Left lung (tissue), 10 donors: ENCODE measurements around the gene PTPRD. TPM values are rescaled to one million over a fixed set of nuclear protein-coding genes. Genes with fewer than 3 reads are reported as not detected.
A peak's percentile ranks its signal among the peaks of the same experiment; 100 is the strongest.

Experiments used
- ATAC-seq: fragments of 200-7000 bp; cut with Tn5 transposase; one replicate; pipeline ENCODE4 v1.9.1; 2020; ENCODE audit warnings: moderate library complexity
- DNase-seq, 4 donors: peaks; one replicate each; pipeline ENCODE4 v3.0.0-alpha.2; 2013 to 2020
- H3K27ac ChIP-seq, 2 donors: fragments of 200-600 bp; sonication (generic) in 1 of 2; one replicate each; pipeline versions ENCODE4 v1.5.0 to v1.8.0; 2020 to 2021
- H3K27me3 ChIP-seq, 2 donors: fragments of 200-600 bp; sonication (generic) in 1 of 2; one replicate each; pipeline versions ENCODE4 v1.5.0 to v1.8.0; 2020 to 2021
- H3K36me3 ChIP-seq, 2 donors: fragments of 200-600 bp; sonication (generic) in 1 of 2; one replicate each; pipeline versions ENCODE4 v1.5.0 to v1.8.0; 2020 to 2021
- H3K4me1 ChIP-seq, 2 donors: fragments of 200-600 bp; one replicate each; pipeline ENCODE4 v1.8.0; 2021
- H3K4me3 ChIP-seq, 2 donors: fragments of 200-600 bp; sonication (generic) in 1 of 2; one replicate each; pipeline versions ENCODE4 v1.5.0 to v1.8.0; 2020 to 2021; ENCODE audit warnings: mild to moderate bottlenecking in 1 of 2
- H3K9me3 ChIP-seq, 2 donors: fragments of 200-600 bp; sonication (generic) in 1 of 2; one replicate each; pipeline versions ENCODE4 v1.5.0 to v1.8.0; 2020 to 2021
- intact Hi-C, 2 donors: fragments of 100-400 bp; cut with DNase I; formaldehyde crosslinking; loops; one replicate each; pipeline versions ENCODE4 v1.11.2 to v1.14.2; 2022
- polyA plus RNA-seq, 6 donors: library from polyadenylated mRNA; unstranded; fragments of 120-200 nt; gene quantifications; one replicate each; pipeline ENCODE4 v1.2.1, GENCODE V29; 2013; ENCODE audit not compliant: insufficient read length in 6 of 6
- total RNA-seq, 2 donors: library from RNA; stranded (reverse); fragmentation: NEBNext Ultra II Directional; extraction: Animal tissue kit (Norgen Biotek cat#: 25700); gene quantifications; one replicate each; pipeline ENCODE4 v1.2.1, GENCODE V29; 2021
- TF ChIP-seq, protein P1 (sequence below), 2 donors: fragments of 200-600 bp; sonication (generic) in 1 of 2; IDR thresholded peaks; one replicate each; pipeline versions ENCODE4 v1.5.0 to v1.8.0; 2021; ENCODE audit warnings: antibody characterized with exemption in 2 of 2
- donor health status: DM: no; HTN: yes; CAD: no.
- donor health status: DM: no; HTN: no; CAD: no.

The PTPRD gene
- total and polyA plus RNA-seq, 8 donors, result 24.2 to 167 (median 139) TPM

DNA sequence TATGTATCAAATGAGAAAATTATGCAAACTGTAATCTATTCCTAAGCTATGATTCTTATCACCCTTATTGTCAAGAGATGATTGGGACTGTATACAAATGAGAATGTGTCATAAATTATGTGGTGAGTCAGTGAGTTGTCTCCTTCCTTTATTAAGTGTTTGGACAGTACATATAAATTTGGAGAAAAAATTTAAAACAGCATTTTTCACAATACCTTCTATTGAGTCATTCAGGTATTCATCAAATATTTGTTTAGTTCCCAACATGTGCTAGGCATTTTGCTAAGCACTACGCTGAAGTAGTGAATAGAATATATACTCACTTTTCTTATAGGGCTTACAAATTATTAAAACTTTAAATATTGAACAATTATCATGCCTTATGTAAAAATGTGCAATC lies 36.3 kb upstream of the PTPRD start:
- intact Hi-C loops, result no loop called here
- Histone ChIP-seq H3K4me3 (no peak overlapping the region), H3K27ac (no peak overlapping the region), H3K9me3 (peaks cover 0 to 27% of the 10 kb centered on the region in 2 donors), H3K4me1 (no peaks in the 10 kb centered on the region), H3K27me3 (no peaks in the 10 kb centered on the region), H3K36me3 (no peaks in the 10 kb centered on the region)
- peak; percentile 58 for ATAC-seq
- TF ChIP-seq, protein P1, sequence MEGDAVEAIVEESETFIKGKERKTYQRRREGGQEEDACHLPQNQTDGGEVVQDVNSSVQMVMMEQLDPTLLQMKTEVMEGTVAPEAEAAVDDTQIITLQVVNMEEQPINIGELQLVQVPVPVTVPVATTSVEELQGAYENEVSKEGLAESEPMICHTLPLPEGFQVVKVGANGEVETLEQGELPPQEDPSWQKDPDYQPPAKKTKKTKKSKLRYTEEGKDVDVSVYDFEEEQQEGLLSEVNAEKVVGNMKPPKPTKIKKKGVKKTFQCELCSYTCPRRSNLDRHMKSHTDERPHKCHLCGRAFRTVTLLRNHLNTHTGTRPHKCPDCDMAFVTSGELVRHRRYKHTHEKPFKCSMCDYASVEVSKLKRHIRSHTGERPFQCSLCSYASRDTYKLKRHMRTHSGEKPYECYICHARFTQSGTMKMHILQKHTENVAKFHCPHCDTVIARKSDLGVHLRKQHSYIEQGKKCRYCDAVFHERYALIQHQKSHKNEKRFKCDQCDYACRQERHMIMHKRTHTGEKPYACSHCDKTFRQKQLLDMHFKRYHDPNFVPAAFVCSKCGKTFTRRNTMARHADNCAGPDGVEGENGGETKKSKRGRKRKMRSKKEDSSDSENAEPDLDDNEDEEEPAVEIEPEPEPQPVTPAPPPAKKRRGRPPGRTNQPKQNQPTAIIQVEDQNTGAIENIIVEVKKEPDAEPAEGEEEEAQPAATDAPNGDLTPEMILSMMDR (IDR thresholded peaks at IDR 0.05), result no peak
- DNase-seq, result no peak

DNA sequence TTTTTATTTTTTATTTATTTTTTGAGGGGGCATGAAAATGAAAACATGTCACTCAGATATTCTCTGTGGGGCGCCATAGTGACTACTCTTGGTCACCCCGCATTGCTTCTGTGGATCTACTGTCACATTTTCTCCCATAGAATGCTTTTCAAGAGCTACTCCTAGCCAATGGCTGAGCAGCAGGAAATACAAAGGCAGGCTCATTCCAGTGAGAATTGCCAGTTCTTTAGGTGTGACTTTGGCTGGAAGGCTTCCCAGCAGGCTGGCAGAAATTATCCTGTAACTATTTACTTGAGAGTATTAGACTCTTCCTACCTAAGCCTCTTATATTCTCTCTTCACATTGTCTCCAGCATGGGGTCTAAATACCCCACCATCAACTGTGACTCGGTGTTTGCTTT lies 21.0 kb upstream of the PTPRD start:
- H3K4me3 ChIP-seq, result no peak overlapping the region
- TF ChIP-seq, protein P1 (IDR thresholded peaks at IDR 0.05), result no peak
- no peaks in the 10 kb centered on the region for H3K4me1 ChIP-seq
- no peaks in the 10 kb centered on the region for H3K9me3 ChIP-seq
- DNase-seq (no peak), ATAC-seq (no peak)
- no peaks in the 10 kb centered on the region for H3K27me3 ChIP-seq
- no peaks in the 10 kb centered on the region for H3K36me3 ChIP-seq
- intact Hi-C loops, result no loop called here
- H3K27ac ChIP-seq, result no peak overlapping the region

DNA sequence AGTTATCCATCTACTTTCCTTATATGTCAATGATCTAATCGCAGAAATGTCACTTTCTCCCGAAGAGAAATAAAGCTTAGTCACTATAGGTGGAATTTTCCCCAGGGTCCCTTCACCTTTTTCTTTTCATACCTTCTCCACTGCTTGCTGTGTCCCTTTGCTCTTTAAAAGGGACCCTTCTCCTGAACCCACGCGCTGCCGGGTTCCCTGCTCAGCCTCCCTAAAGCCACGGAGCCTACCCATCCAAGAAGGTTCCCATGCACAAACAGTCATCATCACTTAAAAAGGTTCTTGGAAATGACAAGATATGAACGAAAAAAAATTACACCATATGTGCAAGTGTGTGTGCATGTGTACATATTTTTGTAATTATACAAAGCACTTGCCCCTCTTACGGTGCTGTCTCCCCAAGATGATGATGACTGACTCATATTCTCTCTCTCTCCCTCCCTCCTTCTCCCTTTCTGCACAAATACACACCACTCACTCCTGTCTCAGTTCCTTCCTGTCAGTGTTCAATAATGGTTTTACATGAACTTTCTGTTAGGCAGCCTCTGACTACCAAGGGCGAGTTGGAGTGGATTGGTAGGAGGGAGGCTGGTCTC lies 1.5 kb upstream of the PTPRD start:
- no peak for ATAC-seq
- Histone ChIP-seq H3K4me1 (peaks cover 0 to 11% of the 10 kb centered on the region in 2 donors), H3K36me3 (no peaks in the 10 kb centered on the region), H3K27ac (no peak overlapping the region), H3K9me3 (no peaks in the 10 kb centered on the region), H3K27me3 (peaks cover 17 to 44% of the 10 kb centered on the region in 2 donors), H3K4me3 (no peak overlapping the region)
- no peak for DNase-seq
- TF ChIP-seq, protein P1 (IDR thresholded peaks at IDR 0.05), result no peak
- intact Hi-C loops, result no loop called here

DNA sequence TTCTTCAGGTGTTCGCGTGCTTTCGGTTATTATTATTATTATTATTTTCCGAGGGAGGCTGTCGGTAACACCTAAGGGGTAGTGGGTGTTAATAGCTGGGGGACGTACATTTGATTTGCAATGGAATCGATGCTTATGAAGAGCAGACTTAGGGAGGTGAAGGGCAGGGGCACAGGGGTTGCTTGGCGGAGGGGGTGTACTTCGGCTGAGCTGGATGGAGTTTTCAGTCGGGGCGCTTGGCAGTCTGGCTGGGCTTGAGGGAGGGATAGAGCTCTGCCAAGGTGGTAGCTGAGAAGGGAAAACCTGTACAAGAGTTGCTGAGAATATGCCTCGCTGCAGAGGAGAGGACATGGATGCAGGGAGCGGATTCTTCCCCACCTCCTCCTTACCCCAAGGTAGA lies 617 bp upstream of the PTPRD start:
- no peaks in the 10 kb centered on the region for H3K9me3 ChIP-seq
- peak overlapping the region; percentile 34 to 39 for H3K4me3 ChIP-seq
- no peak overlapping the region for H3K27ac ChIP-seq
- peak in 2 of 4 donors; percentile 5 to 18 for DNase-seq
- no peaks in the 10 kb centered on the region for H3K36me3 ChIP-seq
- TF ChIP-seq, protein P1 (IDR thresholded peaks at IDR 0.05), result no peak
- intact Hi-C loops, result no loop called here
- ATAC-seq, result no peak
- peaks cover 0 to 11% of the 10 kb centered on the region in 2 donors for H3K4me1 ChIP-seq
- H3K27me3 ChIP-seq, result peaks cover 17 to 44% of the 10 kb centered on the region in 2 donors

DNA sequence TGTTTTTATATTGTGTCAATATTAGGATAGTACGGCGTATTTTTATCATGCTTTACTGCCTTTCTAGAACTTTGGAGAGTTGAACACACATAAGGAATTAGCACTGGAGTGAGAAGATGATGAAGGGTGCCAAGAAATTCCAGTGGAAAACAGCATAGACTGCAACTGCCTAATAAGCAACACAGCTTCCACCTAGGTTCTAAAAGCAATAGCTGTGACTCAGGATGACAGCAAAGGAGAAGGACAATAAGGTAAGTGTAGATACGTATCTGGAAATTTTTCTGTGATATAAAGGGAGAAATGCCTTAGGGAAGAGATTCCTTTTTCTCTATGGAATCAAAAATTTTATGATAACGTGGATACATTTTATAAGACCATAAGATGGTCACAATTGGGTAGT lies 7.4 kb downstream of the PTPRD start:
- ATAC-seq (peak; percentile 76), DNase-seq (peak in 1 of 4 donors; percentile 2)
- Histone ChIP-seq H3K27ac (peak overlapping the region in 1 of 2 donors; percentile 0), H3K36me3 (no peaks in the 10 kb centered on the region), H3K27me3 (no peaks in the 10 kb centered on the region), H3K9me3 (no peaks in the 10 kb centered on the region), H3K4me1 (no peaks in the 10 kb centered on the region), H3K4me3 (no peak overlapping the region)
- TF ChIP-seq, protein P1 (IDR thresholded peaks at IDR 0.05), result no peak
- intact Hi-C loops, result no loop called here
